Subcutaneous abdominal adipose tissue (tissue), 5 donors: ENCODE data around the gene RASGRP4.

Experiments
- H3K27ac ChIP-seq: one replicate; pipeline ENCODE4 v1.7.0; 2013; ENCODE audit warnings: low read depth, mild to moderate bottlenecking, inconsistent platforms, low read length, moderate library complexity
- H3K27me3 ChIP-seq, 5 donors: one replicate each; pipeline ENCODE4 v1.7.0; 2013; ENCODE audit warnings: low read length in 5 of 5, inconsistent platforms in 1 of 5; ENCODE audit not compliant: control insufficient read depth in 5 of 5, insufficient read depth in 4 of 5
- H3K36me3 ChIP-seq, 5 donors: one replicate each; pipeline ENCODE4 v1.7.0; 2013; ENCODE audit warnings: low read length in 5 of 5; ENCODE audit not compliant: control insufficient read depth in 5 of 5, insufficient read depth in 5 of 5
- H3K4me1 ChIP-seq, 5 donors: one replicate each; pipeline ENCODE4 v1.7.0; 2013; ENCODE audit warnings: low read length in 5 of 5, mild to moderate bottlenecking in 3 of 5, moderate library complexity in 1 of 5; ENCODE audit not compliant: control insufficient read depth in 5 of 5, insufficient read depth in 5 of 5
- H3K4me3 ChIP-seq, 5 donors: one replicate each; pipeline ENCODE4 v1.7.0; 2013; ENCODE audit warnings: low read length in 5 of 5, low read depth in 1 of 5
- H3K9ac ChIP-seq, 5 donors: one replicate each; pipeline ENCODE4 v1.7.0; 2013; ENCODE audit warnings: low read length in 5 of 5, mild to moderate bottlenecking in 4 of 5, moderate library complexity in 3 of 5
- H3K9me3 ChIP-seq, 5 donors: one replicate each; pipeline ENCODE4 v1.7.0; 2013; ENCODE audit warnings: low read length in 5 of 5; ENCODE audit not compliant: control insufficient read depth in 5 of 5
- donor health status: healthy.
- donor health status: healthy.
- donor health status: healthy.
- donor health status: healthy.
- donor health status: healthy.

Gene RASGRP4

DNA sequence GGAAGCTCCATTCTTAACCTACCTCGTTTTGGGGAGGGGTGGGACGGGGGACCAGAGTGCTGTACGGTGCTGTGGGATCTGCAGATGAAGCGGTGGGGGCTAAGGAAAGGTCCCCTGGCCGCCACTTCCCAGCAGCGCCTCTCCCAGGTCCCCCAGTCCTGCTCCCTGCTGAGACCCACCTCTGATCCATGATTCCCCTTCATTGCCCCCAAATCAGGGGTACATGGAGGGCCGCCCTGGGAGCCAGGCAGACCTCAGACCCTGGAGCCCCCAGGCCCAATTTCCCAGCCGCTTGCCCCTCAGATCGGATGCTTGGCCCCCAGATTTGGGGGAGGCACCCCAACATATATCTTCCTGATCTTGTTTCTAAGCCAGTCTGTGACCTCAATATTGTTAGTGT, 26.9 kb downstream of the RASGRP4 start:
- Histone ChIP-seq H3K4me1 (peaks cover 0 to 17% (median 11%) of the 10 kb centered on the region in 5 donors), H3K27me3 (peaks cover 11 to 54% (median 38%) of the 10 kb centered on the region in 5 donors), H3K9ac (no peak overlapping the region), H3K36me3 (no peaks in the 10 kb centered on the region), H3K9me3 (no peaks in the 10 kb centered on the region), H3K4me3 (no peak overlapping the region), H3K27ac (no peak overlapping the region)

DNA sequence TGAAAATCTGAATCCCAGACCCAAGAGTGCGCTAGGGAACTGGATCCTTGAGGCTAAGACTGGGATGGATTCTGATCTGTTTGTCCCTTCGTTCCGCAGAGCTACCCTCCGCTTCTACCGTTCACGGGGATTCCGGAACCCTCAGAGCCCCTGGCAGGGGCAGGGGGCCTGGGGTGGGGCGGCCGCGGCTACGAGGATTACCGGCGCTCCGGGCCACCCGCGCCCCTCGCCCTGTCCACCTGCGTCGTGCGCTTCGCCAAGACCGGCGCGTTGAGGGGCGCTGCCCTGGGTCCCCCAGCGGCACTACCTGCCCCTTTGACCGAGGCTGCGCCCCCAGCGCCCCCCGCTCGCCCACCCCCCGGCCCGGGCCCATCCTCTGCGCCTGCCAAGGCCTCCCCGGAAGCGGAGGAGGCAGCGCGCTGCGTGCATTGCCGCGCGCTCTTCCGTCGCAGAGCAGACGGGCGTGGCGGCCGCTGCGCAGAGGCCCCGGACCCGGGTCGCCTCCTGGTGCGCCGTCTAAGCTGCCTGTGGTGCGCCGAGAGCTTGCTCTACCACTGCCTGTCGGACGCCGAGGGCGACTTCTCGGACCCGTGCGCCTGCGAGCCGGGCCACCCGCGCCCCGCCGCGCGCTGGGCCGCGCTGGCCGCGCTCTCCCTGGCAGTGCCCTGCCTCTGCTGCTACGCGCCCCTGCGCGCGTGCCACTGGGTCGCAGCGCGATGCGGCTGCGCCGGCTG, 30.5 kb downstream of the RASGRP4 start:
- H3K27me3 ChIP-seq, result peaks cover 11 to 56% (median 42%) of the 10 kb centered on the region in 5 donors
- H3K9ac ChIP-seq, result no peak overlapping the region
- no peak overlapping the region for H3K27ac ChIP-seq
- no peaks in the 10 kb centered on the region for H3K36me3 ChIP-seq
- no peaks in the 10 kb centered on the region for H3K9me3 ChIP-seq
- H3K4me1 ChIP-seq, result peaks cover 0 to 3% (median 0%) of the 10 kb centered on the region in 5 donors
- H3K4me3 ChIP-seq, result no peak overlapping the region

DNA sequence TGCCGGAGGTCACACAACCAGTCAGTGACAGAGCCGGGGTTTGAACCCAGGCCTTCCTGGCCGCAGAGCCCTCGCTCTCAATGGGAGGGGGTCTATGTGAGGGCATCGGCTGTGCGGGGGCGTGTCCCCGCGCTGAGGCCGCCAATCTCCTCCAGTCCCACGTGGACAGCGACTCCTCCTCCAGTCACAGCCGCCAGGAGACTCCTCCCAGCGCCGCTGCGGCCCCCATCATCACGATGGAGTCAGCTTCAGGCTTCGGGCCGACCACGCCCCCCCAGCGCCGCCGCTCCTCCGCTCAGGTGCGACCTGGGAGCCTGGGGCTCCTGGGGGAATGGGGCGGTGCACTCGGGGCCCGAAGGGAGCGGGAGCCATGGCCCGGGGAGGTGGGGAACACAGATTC, 31.5 kb downstream of the RASGRP4 start:
- Histone ChIP-seq H3K36me3 (no peaks in the 10 kb centered on the region), H3K9me3 (no peaks in the 10 kb centered on the region), H3K9ac (no peak overlapping the region), H3K4me3 (no peak overlapping the region), H3K27ac (no peak overlapping the region), H3K27me3 (peaks cover 11 to 47% (median 35%) of the 10 kb centered on the region in 5 donors), H3K4me1 (peaks cover 0 to 3% (median 0%) of the 10 kb centered on the region in 5 donors)

DNA sequence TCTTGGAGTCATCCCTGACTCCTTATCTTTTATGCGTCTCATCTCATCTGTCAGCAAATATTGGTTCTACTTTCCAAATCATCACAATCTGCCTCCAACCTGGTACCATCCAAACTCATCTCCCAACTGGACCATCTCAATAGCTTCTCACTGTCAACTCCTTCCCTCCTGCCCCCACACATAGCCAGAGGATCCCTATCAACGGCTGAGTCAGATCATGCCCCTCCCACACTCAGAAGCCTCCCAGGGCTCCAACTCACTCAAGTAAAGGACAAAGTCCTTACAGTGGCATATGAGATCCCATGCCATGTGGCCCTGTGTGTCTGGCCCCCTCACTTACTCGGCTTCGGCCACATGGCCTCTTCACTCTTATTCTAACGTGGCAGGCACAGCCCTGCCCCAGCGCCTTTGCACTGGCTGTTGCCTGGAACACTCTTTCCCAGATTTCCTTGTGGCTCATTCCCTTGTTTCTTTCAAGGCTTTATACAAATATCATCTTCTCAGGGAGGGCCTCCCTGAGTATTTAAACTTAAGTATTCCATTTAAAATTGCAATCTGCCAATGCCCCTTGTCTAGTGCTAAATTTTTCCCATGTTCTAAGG, 33.2 kb downstream of the RASGRP4 start:
- no peaks in the 10 kb centered on the region for H3K9me3 ChIP-seq
- H3K4me3 ChIP-seq, result no peak overlapping the region
- no peaks in the 10 kb centered on the region for H3K36me3 ChIP-seq
- no peak overlapping the region for H3K9ac ChIP-seq
- H3K4me1 ChIP-seq, result peaks cover 0 to 17% (median 14%) of the 10 kb centered on the region in 5 donors
- H3K27me3 ChIP-seq, result peaks cover 11 to 40% (median 31%) of the 10 kb centered on the region in 5 donors
- no peak overlapping the region for H3K27ac ChIP-seq

DNA sequence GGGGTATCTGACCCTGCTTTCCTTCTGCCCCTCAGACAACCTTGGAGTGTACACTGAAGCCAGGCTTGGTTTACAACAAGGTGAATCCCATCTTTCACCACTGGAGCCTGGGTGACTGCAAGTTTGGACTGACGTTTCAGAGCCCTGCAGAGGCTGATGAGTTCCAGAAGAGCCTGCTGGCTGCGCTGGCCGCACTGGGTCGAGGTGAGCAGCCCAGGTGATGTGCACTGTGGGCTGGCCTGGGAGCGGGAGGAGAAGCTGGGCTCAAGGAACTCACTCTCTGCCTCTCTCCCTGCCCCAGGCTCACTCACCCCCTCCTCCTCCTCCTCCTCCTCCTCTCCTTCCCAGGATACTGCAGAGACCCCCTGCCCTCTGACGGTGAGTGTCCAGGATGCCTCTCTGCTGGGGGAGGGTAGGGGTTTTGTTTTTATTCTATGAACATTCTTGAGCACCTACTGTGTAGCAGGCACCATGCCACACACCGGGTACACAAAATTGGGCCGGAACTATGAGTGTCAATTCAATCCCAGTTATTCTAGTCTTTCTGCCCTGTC, 34.0 kb downstream of the RASGRP4 start:
- Histone ChIP-seq H3K9me3 (no peaks in the 10 kb centered on the region), H3K4me1 (peaks cover 0 to 26% (median 22%) of the 10 kb centered on the region in 5 donors), H3K4me3 (no peak overlapping the region), H3K27ac (no peak overlapping the region), H3K36me3 (no peaks in the 10 kb centered on the region), H3K27me3 (peaks cover 9 to 36% (median 24%) of the 10 kb centered on the region in 5 donors), H3K9ac (no peak overlapping the region)

DNA sequence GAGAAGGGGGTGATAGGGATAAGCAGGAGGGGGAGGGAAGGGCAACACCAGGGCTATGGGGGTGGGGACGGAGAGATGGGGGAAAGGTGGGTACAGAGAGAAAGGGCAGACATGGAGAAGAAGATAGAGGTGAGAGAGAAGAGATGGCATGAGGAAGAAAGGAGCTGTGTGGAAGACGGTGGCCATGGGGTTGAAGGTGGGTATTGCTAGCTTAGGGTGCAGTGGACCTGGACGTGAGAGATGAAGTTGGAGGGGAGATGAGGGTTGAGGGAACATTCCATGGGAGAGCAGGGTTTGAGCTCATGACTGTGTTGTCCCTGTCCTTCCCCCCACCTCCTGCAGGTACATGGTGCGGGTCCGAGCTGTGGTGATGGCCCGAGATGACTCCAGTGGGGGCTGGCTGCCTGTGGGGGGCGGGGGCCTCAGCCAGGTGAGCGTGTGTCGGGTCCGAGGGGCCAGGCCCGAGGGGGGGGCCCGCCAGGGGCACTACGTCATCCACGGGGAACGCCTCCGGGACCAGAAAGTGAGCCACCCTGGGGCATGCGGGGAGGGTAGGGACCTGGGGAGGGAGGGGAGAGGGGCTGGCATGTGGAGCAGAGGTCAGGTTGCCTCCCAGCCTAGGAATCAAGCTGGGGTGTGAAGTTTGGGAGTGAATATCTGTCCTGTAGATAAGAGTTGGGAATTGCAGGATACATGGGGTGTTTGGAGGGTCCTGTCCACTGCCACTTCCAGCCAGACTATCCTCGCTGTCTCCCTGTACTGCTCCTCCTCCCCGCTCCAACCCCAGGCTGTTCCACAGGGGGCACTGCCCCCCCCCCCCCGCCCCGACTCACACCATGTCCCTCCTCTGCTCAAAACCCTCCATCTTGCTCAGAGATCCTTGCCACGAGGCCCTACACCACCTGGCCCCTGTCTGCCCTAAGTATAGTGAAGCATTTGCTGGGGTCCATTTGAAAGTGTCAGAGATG, 35.8 kb downstream of the RASGRP4 start:
- Histone ChIP-seq H3K9ac (no peak overlapping the region), H3K36me3 (peaks cover 0 to 1% (median 0%) of the 10 kb centered on the region in 5 donors), H3K4me1 (peaks cover 0 to 39% (median 36%) of the 10 kb centered on the region in 5 donors), H3K27ac (no peak overlapping the region), H3K4me3 (no peak overlapping the region), H3K27me3 (peaks cover 6 to 22% (median 14%) of the 10 kb centered on the region in 5 donors), H3K9me3 (no peaks in the 10 kb centered on the region)

DNA sequence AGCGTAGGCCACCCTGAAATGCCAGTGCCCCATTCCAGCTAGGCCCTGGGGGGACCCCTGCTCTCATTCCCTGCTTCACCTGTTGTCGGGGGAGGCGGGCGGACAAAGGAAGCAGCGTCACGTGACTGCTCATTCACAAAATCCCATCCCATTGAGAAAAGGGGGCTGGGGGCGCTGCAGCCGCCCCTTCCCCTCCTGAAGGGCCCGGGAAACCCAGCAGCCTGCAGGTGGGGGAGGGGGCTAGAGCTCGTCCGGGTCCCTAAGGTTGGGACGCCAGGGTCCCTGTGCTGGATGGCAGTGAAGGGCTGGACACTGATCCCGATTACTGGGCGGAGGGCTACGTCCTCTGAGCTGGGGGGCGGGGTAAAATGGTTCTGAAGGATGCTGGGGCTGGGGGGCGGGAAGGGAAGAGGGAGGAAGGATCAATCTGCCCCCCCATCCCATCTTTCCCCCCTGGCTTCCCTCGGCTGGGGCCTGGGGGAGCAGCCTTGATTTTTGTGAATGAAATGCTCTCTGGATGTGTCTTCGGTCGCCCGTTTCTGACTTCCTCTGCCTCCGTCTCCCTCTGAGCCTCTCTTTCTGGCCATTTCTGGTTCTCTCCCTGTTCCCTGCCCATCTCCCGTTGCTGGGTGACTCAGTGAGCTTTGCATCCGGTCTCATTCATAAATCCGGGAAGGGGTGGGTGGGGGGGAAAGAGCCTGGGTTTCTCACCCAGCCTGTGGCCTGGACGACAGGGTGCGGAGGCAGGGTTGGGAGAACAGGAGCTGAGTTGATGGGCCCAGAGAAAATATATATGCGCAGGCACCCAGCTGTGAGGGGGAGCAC, 36.7 kb downstream of the RASGRP4 start:
- H3K27ac ChIP-seq, result no peak overlapping the region
- peaks cover 0 to 36% (median 35%) of the 10 kb centered on the region in 5 donors for H3K4me1 ChIP-seq
- H3K27me3 ChIP-seq, result peaks cover 4 to 16% (median 5%) of the 10 kb centered on the region in 5 donors
- H3K9me3 ChIP-seq, result no peaks in the 10 kb centered on the region
- H3K9ac ChIP-seq, result no peak overlapping the region
- H3K36me3 ChIP-seq, result peaks cover 0 to 10% (median 2%) of the 10 kb centered on the region in 5 donors
- H3K4me3 ChIP-seq, result peak overlapping the region in 1 of 5 donors; percentile 14

DNA sequence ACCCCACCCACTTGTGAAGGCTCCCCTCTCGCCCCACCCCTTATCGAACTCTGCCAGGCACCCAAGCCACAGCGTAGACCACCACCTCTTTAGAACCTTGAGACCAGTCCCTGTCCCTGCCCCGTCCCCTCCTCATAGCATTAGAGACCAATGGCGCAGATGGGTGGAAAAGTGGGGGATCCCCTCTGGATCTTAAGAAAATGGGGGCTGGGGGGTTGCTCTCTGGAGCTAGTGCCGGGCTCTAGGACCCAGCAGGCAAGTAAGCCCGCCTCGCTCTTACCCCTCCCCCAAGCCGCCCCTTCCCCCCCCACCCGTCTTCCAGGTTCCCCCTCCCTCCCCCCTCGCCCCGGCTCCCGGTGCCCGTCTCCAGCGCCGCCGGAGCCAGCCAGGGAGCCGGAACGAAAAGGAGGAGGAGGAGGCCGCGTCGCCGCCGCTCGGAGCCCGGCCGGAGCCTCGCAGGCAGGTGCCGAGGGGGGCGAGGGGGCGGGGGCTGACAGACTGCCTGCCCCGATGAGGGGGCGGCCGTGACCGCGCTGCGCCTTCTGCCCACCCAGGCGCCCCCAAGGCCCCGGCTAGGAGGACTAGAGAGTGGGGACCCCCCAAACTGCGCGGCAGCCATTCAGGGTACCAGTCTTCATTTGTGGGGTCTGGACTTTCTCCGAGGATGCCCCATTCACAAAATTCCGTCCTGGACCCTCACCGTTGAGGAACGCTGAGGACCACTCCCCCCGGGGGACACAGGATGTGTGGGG, 37.5 kb downstream of the RASGRP4 start, which contains the start of gene SPRED3:
SPRED3 (plus strand) TSS at position 349 of the 752 bp plus-strand sequence. CDS start 1,606 bp downstream, outside the sequence.
- peaks cover 0 to 36% (median 35%) of the 10 kb centered on the region in 5 donors for H3K4me1 ChIP-seq
- H3K9ac ChIP-seq, result peak within 1 kb of the TSS in 2 of 5 donors; percentile 25 to 45
- peak within 1 kb of the TSS; percentile 42 to 67 (median 54) for H3K4me3 ChIP-seq
- H3K36me3 ChIP-seq, result peaks cover 0 to 18% (median 10%) of the 10 kb centered on the region in 5 donors
- H3K9me3 ChIP-seq, result no peaks in the 10 kb centered on the region
- H3K27ac ChIP-seq, result no peak within 1 kb of the TSS
- peaks cover 0 to 12% (median 2%) of the 10 kb centered on the region in 5 donors for H3K27me3 ChIP-seq
